Glutamatergic neuron (in vitro differentiated cells): ENCODE measurements around the gene GLI2. TPM values are rescaled to one million over a fixed set of nuclear protein-coding genes. Genes with fewer than 3 reads are reported as not detected.

Experiments
- DNase-seq: peaks from one replicate; pipeline ENCODE4 v3.0.0; 2022
- H3K27ac Mint-ChIP-seq: one replicate; pipeline ENCODE4 v1.8.0; 2020; ENCODE audit warnings: mild to moderate bottlenecking, mixed read lengths, inconsistent platforms; ENCODE audit not compliant: unreplicated experiment
- H3K27me3 Mint-ChIP-seq: one replicate; pipeline ENCODE4 v1.8.0; 2020; ENCODE audit warnings: mild to moderate bottlenecking, moderate library complexity, mixed read lengths, inconsistent platforms; ENCODE audit not compliant: unreplicated experiment
- H3K36me3 Mint-ChIP-seq: one replicate; pipeline ENCODE4 v1.8.0; 2020; ENCODE audit warnings: mild to moderate bottlenecking, mixed read lengths, inconsistent platforms; ENCODE audit not compliant: unreplicated experiment
- H3K4me1 Mint-ChIP-seq: one replicate; pipeline ENCODE4 v1.8.0; 2020; ENCODE audit warnings: mild to moderate bottlenecking, low read depth, mixed read lengths, inconsistent platforms; ENCODE audit not compliant: unreplicated experiment
- H3K4me3 Mint-ChIP-seq: one replicate; pipeline ENCODE4 v1.8.0; 2020; ENCODE audit warnings: mild to moderate bottlenecking, mixed read lengths, inconsistent platforms; ENCODE audit not compliant: unreplicated experiment
- H3K9me3 Mint-ChIP-seq: one replicate; pipeline ENCODE4 v1.8.0; 2020; ENCODE audit warnings: mild to moderate bottlenecking, moderate library complexity, mixed read lengths, inconsistent platforms; ENCODE audit not compliant: unreplicated experiment
- CTCF ChIP-seq: fragments of 200-600 bp; sonication (generic); IDR thresholded peaks from one replicate; pipeline ENCODE4 v1.5.0; 2021; ENCODE audit not compliant: partially characterized antibody, unreplicated experiment
- total RNA-seq: library from RNA; stranded (reverse); fragmentation: NEBNext Ultra II Directional; extraction: Animal tissue kit (Norgen Biotek cat#: 25700); gene quantifications from one replicate; pipeline ENCODE4 v1.2.1, GENCODE V29; 2021; ENCODE audit not compliant: unreplicated experiment

GLI2 gene
- total RNA-seq, 1 donor from 2014 or later, result 3.9 TPM

- no peaks in the 10 kb centered on the region for H3K36me3 Mint-ChIP-seq
- H3K27ac Mint-ChIP-seq, result peak overlapping the region; percentile 4
- peaks cover 1% of the 10 kb centered on the region for H3K27me3 Mint-ChIP-seq
- H3K4me3 Mint-ChIP-seq, result no peak overlapping the region
- peaks cover 11% of the 10 kb centered on the region for H3K4me1 Mint-ChIP-seq
- no peak for TF ChIP-seq CTCF
- no peak for DNase-seq
- peaks cover 2% of the 10 kb centered on the region for H3K9me3 Mint-ChIP-seq
Observed at GRCh38 chr2:120749506-120750431, 14.1 kb downstream of the GLI2 start.

DNA sequence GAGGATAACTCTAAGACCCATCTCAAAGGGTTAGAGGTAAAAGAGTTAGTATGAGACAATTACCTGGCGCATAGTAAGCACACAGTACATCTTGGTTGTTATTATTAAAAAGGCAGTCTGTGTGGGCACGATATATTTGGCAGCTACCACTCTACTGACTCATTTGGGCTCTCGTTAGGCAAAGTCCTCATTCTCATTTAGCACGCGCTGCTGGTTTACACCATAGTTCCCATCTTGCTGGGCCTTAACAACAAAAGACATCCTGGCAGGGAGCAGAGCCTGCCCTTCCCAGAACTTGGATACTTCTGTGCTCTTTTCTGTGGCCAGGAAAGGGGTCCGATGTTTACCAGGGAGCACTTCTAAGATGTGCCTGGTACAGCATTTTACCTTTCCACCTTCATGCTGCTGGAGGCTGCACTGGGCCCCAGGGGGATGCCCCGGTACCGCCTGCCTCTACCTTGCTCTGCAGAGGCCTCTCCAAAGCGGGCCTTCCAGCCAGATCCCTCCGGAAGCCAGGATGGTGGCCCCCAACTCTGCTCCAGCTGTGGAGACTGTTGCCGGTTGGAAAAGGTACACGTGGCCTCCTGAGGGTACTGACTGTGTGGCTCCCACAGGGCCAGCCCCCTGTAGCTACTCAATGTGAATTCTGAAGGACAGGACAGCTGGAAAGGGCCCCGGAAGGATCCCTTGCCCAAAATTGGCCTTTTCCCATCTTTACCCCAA lies 15.0 kb downstream of the GLI2 start:
- H3K9me3 Mint-ChIP-seq, result peaks cover 2% of the 10 kb centered on the region
- H3K27ac Mint-ChIP-seq, result no peak overlapping the region
- no peak for DNase-seq
- no peak overlapping the region for H3K4me3 Mint-ChIP-seq
- H3K36me3 Mint-ChIP-seq, result no peaks in the 10 kb centered on the region
- TF ChIP-seq CTCF, result no peak
- peaks cover 1% of the 10 kb centered on the region for H3K27me3 Mint-ChIP-seq
- peaks cover 10% of the 10 kb centered on the region for H3K4me1 Mint-ChIP-seq

DNA sequence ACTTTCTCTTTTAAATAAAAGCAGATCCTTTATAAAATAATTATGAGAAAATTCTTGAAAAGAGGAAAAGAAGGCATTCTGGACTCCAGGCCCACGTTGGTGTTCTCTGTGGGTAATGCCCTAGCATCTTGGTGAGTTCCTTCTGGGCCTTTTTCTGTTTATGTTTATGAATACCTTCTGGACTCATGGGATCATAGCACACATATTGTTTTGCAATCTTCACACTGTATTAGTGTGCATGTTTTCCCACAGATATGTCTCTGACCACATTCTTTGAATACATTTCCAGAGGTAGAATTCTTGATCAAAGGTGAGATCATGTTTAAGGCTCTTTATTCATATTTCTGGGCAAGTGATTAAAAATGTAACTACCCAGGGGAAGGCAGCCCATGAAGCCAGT lies 15.9 kb downstream of the GLI2 start:
- peaks cover 2% of the 10 kb centered on the region for H3K9me3 Mint-ChIP-seq
- no peaks in the 10 kb centered on the region for H3K36me3 Mint-ChIP-seq
- TF ChIP-seq CTCF, result no peak
- peaks cover 8% of the 10 kb centered on the region for H3K4me1 Mint-ChIP-seq
- H3K4me3 Mint-ChIP-seq, result no peak overlapping the region
- peaks cover 1% of the 10 kb centered on the region for H3K27me3 Mint-ChIP-seq
- no peak for DNase-seq
- H3K27ac Mint-ChIP-seq, result no peak overlapping the region

- Mint-ChIP-seq H3K9me3 (peaks cover 4% of the 10 kb centered on the region), H3K4me1 (peaks cover 18% of the 10 kb centered on the region), H3K27ac (no peak overlapping the region), H3K4me3 (no peak overlapping the region), H3K27me3 (peaks cover 3% of the 10 kb centered on the region), H3K36me3 (no peaks in the 10 kb centered on the region)
- TF ChIP-seq CTCF, result no peak
- no peak for DNase-seq
Observed at GRCh38 chr2:120754067-120754960, 18.6 kb downstream of the GLI2 start.
